T-helper 17 cell (primary cell): ENCODE data around the gene PTCH2. TPM values are rescaled to one million over a fixed set of nuclear protein-coding genes. Genes with fewer than 3 reads are reported as not detected.
"Not testable (repeated sequence)": the region's sequence is repeated elsewhere in the genome, so short reads cannot be mapped to it uniquely, and the experiment has no call there.

Source experiments
- ATAC-seq: fragments of 150-1000 bp; cut with Tn5 transposase; 2 replicates; pipeline ENCODE4 v1.10.0; 2021; ENCODE audit warnings: mild to moderate bottlenecking, moderate library complexity
- DNase-seq, 3 donors: peaks; one replicate each; pipeline versions ENCODE4 v3.0.0 to v3.0.0-alpha.2; 2020 to 2021
- H3K9me3 ChIP-seq: one replicate; pipeline ENCODE4 v1.7.0; 2013; ENCODE audit warnings: low read length, mild to moderate bottlenecking; ENCODE audit not compliant: control insufficient read depth, poor library complexity, severe bottlenecking
- H3K27ac Mint-ChIP-seq: one replicate; pipeline ENCODE4 v1.8.0; 2022; ENCODE audit warnings: mild to moderate bottlenecking, moderate library complexity, mixed read lengths
- H3K27me3 Mint-ChIP-seq: one replicate; pipeline ENCODE4 v1.8.0; 2022; ENCODE audit warnings: mixed read lengths
- H3K36me3 Mint-ChIP-seq: one replicate; pipeline ENCODE4 v1.8.0; 2022; ENCODE audit warnings: low read depth, mixed read lengths
- H3K4me1 Mint-ChIP-seq: one replicate; pipeline ENCODE4 v1.8.0; 2022; ENCODE audit warnings: mild to moderate bottlenecking, mixed read lengths
- H3K4me3 Mint-ChIP-seq: one replicate; pipeline ENCODE4 v1.8.0; 2022; ENCODE audit warnings: mild to moderate bottlenecking, moderate library complexity, mixed read lengths
- total RNA-seq, 4 donors: library from RNA in 2 of 4; stranded (reverse) in 2 of 4; gene quantifications; one replicate each; pipeline ENCODE4 v1.2.3 and lab custom pipeline; 2022 to 2026

Gene PTCH2
- total RNA-seq, 2 donors from 2014 or later, result 1.6 to 1.7 TPM

DNA sequence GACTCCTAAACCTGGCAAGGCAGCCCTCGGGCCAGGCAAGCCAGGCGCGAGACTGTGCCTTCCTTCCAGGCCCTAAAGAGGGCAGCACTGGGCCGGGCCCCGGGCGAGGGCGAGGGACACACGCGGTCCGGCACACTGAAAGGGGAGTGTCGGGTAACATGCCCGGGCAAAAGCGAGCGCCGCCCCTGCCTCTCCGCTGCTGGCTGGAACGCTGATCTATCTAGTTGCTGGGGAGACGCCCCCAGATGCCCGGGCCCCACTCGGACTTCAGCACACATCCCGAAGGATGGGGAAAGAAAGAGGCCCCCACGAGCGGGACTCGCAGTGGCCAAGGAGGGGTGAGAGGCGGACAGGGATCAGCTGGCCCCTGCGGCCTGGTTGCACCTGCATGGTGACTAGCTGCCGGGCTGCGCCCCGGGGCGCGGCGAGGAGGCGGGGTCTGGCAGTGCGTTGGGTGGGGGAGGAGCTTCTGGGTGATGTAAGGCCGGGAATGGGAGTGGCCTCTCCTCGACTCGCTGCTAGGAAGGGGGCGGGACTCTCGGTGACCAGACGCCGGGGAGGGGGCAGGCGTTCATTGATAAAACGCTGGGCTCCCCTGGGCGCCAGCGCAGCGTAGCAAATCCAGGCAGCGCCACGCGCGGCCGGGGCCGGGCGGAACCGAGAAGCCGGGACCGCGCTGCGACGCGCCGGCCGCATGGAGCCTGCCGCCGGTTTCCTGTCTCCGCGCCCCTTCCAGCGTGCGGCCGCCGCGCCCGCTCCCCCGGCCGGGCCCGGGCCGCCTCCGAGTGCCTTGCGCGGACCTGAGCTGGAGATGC, 43.1 kb downstream of the PTCH2 start, which contains the start of gene PLK3:
Gene PLK3, plus strand, starts transcription at position 608 of the 815 bp plus-strand sequence. Its CDS starts 87 bp downstream, at position 695.
- peak within 1 kb of the TSS; percentile 99 for H3K4me3 Mint-ChIP-seq
- H3K4me1 Mint-ChIP-seq, result peaks cover 38% of the 10 kb centered on the region
- H3K36me3 Mint-ChIP-seq, result peaks cover 12% of the 10 kb centered on the region
- ATAC-seq, result peak; percentile 86
- H3K27me3 Mint-ChIP-seq, result no peaks in the 10 kb centered on the region
- H3K27ac Mint-ChIP-seq, result peak within 1 kb of the TSS; percentile 100
- H3K9me3 ChIP-seq, result peaks cover 3% of the 10 kb centered on the region
- peak; percentile 96 to 98 (median 98) for DNase-seq

DNA sequence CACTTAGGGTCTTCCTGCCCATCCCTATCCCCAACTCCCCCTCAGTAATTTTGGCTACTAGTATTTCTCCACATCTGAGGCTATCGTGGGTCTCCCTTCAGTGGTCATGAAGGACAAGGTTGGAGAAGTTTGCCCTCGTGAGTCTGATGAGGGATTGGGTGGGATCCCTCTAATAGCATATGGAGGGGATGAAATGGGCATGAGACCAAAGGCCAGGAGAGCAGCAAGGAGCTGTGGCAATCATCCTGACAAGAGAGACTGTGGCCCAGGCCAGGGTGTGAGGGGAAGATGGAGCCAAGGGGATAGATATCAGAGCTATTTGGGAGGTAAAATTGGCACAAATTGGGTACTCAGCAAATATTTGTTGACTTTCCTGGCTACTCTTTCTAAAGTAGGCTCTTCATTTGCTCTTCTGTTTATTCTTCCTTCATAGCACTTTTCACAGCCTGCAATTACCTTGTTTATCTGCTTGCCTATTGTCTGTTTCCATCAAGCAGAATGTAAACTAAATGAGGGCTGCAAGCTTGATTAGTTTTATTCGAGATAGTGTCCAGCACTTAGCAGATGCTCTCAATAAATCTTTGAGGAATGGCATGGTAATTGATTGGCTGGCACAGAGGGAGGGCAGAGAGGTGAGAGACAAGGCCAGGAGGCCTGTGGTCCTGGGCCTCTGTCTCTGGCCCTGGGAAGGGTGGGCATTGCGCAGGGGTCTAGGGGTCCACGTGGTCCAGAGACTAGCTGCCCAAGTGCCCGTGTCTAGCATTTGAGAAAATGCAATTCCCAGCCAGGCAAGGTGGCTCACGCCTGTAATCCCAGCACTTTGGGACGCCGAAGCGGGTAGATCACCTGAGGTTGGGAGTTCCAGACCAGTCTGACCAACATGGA, 44.3 kb downstream of the PTCH2 start:
- Mint-ChIP-seq H3K27me3 (no peaks in the 10 kb centered on the region), H3K4me1 (peaks cover 26% of the 10 kb centered on the region), H3K27ac (peak overlapping the region; percentile 100), H3K4me3 (no peak overlapping the region), H3K36me3 (peaks cover 12% of the 10 kb centered on the region)
- H3K9me3 ChIP-seq, result peaks cover 3% of the 10 kb centered on the region
- DNase-seq (peak in 1 of 3 donors; percentile 4), ATAC-seq (no peak)

DNA sequence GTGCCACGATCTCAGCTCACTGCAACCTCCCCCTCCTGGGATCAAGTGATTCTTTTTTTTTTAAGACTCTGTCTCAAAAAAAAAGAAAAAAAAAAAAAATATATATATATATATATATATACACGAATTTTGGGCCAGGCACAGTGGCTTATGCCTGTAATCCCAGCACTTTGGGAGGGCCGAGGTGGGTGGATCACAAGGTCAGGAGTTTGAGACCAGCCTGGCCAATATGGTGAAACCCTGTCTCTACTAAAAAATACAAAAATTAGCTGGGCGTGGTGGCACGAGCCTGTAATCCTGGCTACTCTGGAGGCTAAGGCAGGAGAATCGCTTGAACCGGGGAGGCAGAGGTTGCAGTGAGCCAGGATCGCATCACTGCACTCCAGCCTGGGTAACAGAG, 45.2 kb downstream of the PTCH2 start:
- not testable (repeated sequence) for H3K4me3 Mint-ChIP-seq, H3K27ac Mint-ChIP-seq, H3K27me3 Mint-ChIP-seq, ATAC-seq, H3K9me3 ChIP-seq, H3K36me3 Mint-ChIP-seq
- peak in 1 of 3 donors; percentile 1 for DNase-seq
- H3K4me1 Mint-ChIP-seq, result peaks cover 22% of the 10 kb centered on the region

DNA sequence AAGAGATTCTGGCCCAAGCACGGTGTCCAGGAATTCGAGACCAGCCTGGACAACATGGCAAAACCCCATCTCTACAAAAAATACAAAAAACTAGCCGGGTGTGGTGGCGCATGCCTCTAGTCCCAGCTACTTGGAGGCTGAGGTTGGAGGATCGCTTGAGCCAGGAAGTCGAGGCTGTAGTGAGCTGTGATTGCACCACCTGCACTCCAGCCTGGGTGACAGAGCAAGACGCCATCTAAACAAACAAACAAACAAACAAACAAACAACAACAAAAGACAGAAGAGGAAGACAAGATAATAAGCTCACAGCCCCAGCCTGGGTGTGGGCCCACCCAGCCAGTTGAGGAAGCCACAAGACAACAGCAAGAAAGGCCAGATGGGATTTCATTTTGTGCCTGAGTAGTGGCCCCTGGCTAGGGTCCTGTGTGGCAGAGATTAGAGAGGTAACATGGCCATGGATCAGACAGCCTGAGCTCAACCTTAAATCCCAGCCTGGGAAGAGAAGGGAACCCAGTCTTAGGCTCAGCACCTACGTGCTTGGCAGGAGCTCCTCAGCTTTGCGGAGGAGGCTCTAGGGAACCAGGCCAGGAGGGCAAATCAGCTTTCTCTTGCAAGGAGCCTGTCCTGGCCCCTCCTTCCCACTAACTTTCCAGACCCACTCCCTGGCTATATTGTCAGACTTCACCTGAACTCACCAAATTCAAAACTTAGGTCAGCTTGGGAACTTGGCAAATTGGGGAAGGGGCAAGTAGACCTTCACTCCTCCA, 50.1 kb downstream of the PTCH2 start:
- Mint-ChIP-seq H3K27ac (no peak overlapping the region), H3K4me1 (peaks cover 5% of the 10 kb centered on the region), H3K27me3 (no peaks in the 10 kb centered on the region), H3K36me3 (no peaks in the 10 kb centered on the region), H3K4me3 (no peak overlapping the region)
- no peaks in the 10 kb centered on the region for H3K9me3 ChIP-seq
- ATAC-seq, result no peak
- no peak for DNase-seq

DNA sequence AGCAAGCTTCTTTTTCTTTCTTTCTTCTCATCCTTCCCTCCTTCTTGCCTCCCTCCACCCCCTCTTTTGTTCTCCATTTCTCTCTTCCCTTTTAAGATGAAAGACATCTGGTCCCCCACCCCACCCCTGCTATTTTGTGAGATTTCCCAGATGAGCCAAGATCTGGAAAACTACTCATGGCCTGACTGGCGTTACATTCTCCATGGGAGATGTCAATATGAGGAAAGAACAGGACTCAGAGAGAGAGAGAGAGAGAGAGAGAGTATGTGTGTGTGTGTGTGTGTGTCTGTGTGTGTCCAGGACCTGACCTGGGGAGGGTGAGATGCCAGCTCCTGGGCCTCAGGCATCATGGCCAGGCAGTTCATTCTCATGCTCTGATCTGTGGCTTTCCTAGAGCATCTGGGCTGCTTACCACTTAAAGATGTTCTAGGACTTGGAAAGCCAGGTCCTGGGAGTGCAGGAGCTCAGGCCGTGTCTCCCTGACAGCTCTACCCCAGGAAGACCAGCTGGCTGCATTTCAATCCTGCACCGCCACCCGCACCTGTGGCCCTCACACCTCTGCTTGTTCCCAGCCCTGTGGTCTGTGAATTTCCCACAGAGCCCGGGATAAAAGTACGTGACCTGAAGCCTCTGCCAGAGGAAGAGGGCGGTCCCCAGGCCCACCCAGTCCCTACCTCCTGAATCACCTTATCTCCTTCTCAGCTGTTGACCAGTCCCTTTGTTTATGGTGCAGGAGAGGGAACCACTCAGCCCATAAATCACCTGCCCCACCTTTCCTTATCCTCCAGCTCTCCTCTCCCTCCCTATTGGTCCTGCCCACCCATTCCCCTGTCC, 51.9 kb downstream of the PTCH2 start:
- ATAC-seq, result no peak
- H3K4me3 Mint-ChIP-seq, result no peak overlapping the region

DNA sequence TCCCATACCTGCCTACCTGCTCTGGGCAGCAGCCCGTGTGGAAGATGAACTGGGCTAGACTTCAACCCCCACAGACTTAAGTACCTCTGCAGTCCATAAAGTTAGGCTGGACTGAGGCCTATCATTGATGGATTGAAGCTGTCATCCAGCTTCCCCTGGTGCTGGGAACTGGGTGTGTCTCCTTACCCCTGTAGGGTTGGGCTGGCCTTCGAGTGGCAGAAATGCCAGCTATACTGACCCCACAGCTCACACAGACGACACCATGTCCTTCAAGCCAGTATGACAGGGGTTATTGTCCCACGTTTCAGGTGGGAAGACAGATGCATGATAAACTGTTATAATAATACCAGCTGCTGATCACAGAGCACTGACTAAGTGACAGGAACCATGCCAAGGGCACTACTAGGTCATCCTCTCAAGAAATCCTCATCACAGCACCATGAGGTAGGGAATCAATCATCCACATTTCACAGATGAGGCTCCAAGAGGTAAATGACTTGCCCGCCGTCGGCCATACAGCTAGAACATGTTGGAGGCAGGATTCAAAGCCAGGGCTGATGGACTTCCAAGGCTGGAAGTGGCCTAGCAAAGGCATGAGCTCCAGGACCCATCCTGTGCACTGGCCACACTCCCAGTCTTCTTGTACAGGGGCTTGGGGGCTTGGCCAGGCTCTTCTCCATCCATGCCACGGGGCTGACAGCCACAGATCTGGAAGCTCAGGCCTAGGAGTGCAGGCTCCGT, 54.8 kb downstream of the PTCH2 start, which contains the start of gene BEST4:
Gene BEST4, minus strand, starts transcription at position 51 of the 741 bp plus-strand sequence. CDS start 465 bp downstream, outside the sequence.
- peak within 1 kb of the TSS; percentile 83 for H3K27ac Mint-ChIP-seq

More for the DNA sequence above, 51.9 kb downstream of the PTCH2 start:
- Mint-ChIP-seq H3K36me3 (no peaks in the 10 kb centered on the region), H3K27ac (peak overlapping the region; percentile 45), H3K4me1 (peaks cover 8% of the 10 kb centered on the region), H3K27me3 (no peaks in the 10 kb centered on the region)
- DNase-seq, result no peak
- no peaks in the 10 kb centered on the region for H3K9me3 ChIP-seq

DNA sequence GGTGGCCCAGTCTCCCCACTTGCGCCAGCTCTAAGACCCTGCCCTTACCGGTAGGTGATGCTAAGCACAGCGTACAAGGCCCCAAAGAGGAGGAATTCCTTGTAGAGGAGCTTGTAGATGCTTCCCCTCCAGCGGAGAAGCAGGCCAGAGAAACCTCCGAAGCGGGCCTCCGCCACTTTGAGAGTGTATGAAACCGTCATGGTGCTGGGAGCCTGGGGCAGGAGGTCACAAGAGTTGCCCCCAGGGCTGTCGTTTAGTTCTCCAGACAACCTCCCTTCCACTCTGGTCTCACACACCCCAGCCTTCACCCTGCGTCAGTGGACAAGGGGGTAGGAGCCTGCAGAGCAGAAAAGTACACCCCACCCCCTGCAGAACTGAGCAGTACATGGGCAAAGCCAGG, 55.5 kb downstream of the PTCH2 start:
- DNase-seq, result no peak
- no peak overlapping the region for H3K27ac Mint-ChIP-seq
- no peak overlapping the region for H3K4me3 Mint-ChIP-seq
- no peaks in the 10 kb centered on the region for H3K36me3 Mint-ChIP-seq
- no peaks in the 10 kb centered on the region for H3K27me3 Mint-ChIP-seq
- no peak for ATAC-seq
- peaks cover 24% of the 10 kb centered on the region for H3K4me1 Mint-ChIP-seq
- H3K9me3 ChIP-seq, result no peaks in the 10 kb centered on the region

More for the DNA sequence above, 54.8 kb downstream of the PTCH2 start, which contains the start of gene BEST4:
- peaks cover 24% of the 10 kb centered on the region for H3K4me1 Mint-ChIP-seq
- ATAC-seq, result no peak
- H3K9me3 ChIP-seq, result no peaks in the 10 kb centered on the region
- no peak within 1 kb of the TSS for H3K4me3 Mint-ChIP-seq
- DNase-seq, result no peak
- H3K27me3 Mint-ChIP-seq, result no peaks in the 10 kb centered on the region
- no peaks in the 10 kb centered on the region for H3K36me3 Mint-ChIP-seq

DNA sequence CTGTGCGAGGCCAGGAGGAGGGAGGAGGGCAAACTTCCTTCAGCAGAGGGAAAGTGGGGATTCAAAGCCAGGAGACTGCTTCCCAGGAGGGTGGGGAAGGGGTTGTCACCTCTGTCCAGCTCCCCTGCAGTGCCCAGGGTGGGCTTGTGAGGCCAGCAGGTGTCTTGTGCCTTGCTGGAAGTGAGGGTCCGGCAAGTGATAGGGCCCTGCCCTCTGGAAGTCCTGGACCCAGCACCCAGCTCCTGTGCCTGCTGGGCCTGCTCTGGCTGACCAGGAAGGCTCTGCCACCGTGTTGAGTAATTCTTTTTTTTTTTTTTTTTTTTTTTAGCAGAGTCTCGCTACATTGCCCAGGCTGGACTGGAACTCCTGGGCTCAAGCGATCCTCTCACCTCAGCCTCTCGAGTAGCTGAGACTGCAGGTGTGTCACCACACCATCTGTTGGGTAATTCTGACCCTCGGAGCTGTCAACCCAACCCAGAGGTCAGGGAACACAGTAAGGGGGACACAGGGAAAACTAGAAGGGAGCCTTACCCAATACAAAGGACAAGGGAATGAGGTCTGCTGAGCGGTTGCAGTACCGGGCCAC, 56.1 kb downstream of the PTCH2 start:
- no peak overlapping the region for H3K27ac Mint-ChIP-seq
- no peaks in the 10 kb centered on the region for H3K9me3 ChIP-seq
- peaks cover 24% of the 10 kb centered on the region for H3K4me1 Mint-ChIP-seq
- DNase-seq (no peak), ATAC-seq (no peak)
- H3K27me3 Mint-ChIP-seq, result no peaks in the 10 kb centered on the region
- no peaks in the 10 kb centered on the region for H3K36me3 Mint-ChIP-seq
- peak overlapping the region; percentile 83 for H3K4me3 Mint-ChIP-seq

DNA sequence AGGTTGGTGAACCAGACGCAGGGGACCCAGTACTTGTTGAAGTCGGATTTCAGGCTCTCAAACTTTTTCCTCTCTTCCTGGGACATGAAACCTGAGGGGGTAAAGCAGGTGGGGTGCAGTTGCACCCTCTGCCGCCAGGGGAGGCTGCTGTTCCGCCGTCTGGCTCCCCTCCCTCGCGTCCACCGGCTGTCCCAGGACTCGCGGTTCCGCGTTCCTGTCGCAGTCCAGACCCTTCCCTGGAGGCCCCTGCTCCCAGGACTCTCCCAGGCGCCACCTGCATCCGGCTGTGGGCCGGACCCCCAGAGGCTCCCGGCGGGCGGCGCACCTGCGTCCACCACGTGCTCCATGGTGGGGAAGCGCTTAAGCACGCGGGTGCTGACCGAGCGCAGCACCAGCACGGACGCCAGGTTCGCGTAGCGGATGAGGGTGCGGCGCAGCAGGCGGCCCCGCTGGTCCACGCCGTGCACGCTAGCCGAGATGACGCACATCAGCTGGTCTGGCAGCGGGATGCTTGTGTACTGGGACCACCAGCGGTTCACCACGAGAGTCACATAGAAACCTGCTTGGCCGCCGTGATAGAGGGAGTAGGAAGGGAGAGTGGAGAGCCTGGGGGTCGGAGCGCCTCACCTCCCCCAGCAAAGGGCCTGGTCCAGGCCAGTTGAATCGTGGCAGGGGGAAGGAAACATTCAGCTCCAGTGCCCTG, 56.8 kb downstream of the PTCH2 start:
- H3K9me3 ChIP-seq, result no peaks in the 10 kb centered on the region
- H3K36me3 Mint-ChIP-seq, result no peaks in the 10 kb centered on the region
- peaks cover 24% of the 10 kb centered on the region for H3K4me1 Mint-ChIP-seq
- ATAC-seq (peak; percentile 83), DNase-seq (peak; percentile 70 to 73 (median 72))
- peak overlapping the region; percentile 88 for H3K27ac Mint-ChIP-seq
- H3K4me3 Mint-ChIP-seq, result peak overlapping the region; percentile 83
- H3K27me3 Mint-ChIP-seq, result no peaks in the 10 kb centered on the region

DNA sequence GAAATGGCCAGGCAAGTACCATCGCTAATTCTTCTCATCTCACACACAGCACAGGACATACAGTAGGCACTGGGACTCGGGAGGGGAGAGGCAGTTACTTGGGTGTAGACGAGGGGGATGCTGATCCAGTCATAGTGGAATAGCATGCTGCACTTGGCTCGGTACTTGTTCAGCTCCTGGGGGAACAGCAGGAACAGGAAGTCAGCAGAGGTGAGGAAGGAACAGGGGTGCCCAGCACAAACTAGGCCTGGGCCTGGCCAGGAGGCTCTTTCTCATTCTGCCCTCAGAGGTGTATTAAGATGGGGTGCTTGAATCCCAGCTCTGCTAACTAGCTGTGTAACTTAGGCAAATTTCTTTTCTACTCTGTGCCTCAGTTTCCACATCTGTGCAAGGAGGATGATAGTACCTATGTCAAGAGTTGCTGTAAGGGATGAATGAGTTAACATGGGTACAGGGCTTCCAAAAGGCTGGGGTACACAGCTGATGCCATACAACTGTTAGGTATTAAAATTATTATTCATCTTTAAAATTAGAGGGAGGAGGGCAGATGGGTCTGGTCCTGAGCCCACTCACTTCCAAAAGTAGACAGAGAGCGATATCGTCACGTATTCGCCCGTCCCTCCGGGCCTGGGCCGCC, 57.4 kb downstream of the PTCH2 start:
- Mint-ChIP-seq H3K27me3 (no peaks in the 10 kb centered on the region), H3K27ac (peak overlapping the region; percentile 88), H3K36me3 (peaks cover 2% of the 10 kb centered on the region), H3K4me3 (peak overlapping the region; percentile 83), H3K4me1 (peaks cover 26% of the 10 kb centered on the region)
- no peaks in the 10 kb centered on the region for H3K9me3 ChIP-seq
- ATAC-seq (no peak), DNase-seq (no peak)
